ENCODE measurements around the gene ENPP5.

DNA sequence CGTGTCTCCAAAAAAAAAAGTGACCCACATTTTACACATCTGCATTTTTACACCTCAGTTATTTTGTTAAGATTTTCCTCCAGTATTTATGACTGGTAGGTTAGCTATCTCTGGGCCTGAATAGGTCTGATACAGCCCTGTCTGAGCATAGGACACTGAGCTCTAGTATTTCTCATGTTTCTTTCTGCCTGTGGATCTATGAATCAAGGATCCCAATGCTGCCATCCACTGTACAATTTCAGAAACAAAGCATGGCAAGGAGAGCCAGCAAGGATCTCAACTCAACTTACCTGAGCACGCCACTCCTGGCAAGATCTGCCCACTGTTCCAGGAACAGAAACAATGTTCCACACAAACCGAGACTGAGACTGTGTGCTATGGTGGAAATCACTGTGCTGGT lies 36.4 kb upstream of the ENPP5 start:
- TF ChIP-seq, protein P1, sequence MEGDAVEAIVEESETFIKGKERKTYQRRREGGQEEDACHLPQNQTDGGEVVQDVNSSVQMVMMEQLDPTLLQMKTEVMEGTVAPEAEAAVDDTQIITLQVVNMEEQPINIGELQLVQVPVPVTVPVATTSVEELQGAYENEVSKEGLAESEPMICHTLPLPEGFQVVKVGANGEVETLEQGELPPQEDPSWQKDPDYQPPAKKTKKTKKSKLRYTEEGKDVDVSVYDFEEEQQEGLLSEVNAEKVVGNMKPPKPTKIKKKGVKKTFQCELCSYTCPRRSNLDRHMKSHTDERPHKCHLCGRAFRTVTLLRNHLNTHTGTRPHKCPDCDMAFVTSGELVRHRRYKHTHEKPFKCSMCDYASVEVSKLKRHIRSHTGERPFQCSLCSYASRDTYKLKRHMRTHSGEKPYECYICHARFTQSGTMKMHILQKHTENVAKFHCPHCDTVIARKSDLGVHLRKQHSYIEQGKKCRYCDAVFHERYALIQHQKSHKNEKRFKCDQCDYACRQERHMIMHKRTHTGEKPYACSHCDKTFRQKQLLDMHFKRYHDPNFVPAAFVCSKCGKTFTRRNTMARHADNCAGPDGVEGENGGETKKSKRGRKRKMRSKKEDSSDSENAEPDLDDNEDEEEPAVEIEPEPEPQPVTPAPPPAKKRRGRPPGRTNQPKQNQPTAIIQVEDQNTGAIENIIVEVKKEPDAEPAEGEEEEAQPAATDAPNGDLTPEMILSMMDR (conservative IDR thresholded peaks at IDR 0.05) = no peak
- TF ChIP-seq ZFX (IDR thresholded peaks at IDR 0.05) = no peak

Measured in C4-2B (cell line).